Endothelial cell of umbilical vein (primary cell): Measurements from ENCODE around the gene ENPEP. TPM values are rescaled to one million over a fixed set of nuclear protein-coding genes. Genes with fewer than 3 reads are reported as not detected.

Source experiments
- BruUV-seq: library from RNA; stranded (reverse); fragments of 400-500 nt; replicated peaks from 2 replicates; lab custom pipeline; 2021; lab: Mats Ljungman, UMichigan
- CTCF ChIA-PET: fragments of 300-600, 350-600 bp; sonication (Branson Sonifier 250); formaldehyde crosslinking; loops from one replicate; lab custom pipeline; 2021; ENCODE audit warnings: antibody characterized with exemption, inconsistent platforms; lab: Charles Lee
- POLR2A ChIA-PET: fragments of 300-600, 350-600 bp; sonication (Branson Sonifier 250); formaldehyde crosslinking; loops from one replicate; lab custom pipeline; 2021; ENCODE audit warnings: antibody characterized with exemption, inconsistent platforms; lab: Charles Lee
- DNase-seq: peaks from one replicate; pipeline ENCODE4 v3.0.0-alpha.2; 2011; ENCODE audit warnings: low read depth, low spot score
- FAIRE-seq: peaks from 2 replicates; lab custom pipeline; 2011; peaks lifted over from hg19 to GRCh38; lab: Jason Lieb, UNC
- H2AFZ ChIP-seq: 2 replicates; pipeline ENCODE4 v1.6.0; 2012; ENCODE audit warnings: low read depth, low read length, control low read depth, inconsistent platforms
- H3K27ac ChIP-seq: 2 replicates; pipeline ENCODE4 v1.5.1; 2011; ENCODE audit warnings: low read depth, mild to moderate bottlenecking, control low read depth, low read length, moderate library complexity; ENCODE audit not compliant: insufficient read depth
- H3K27me3 ChIP-seq, 2 experiments: 2 replicates each; pipeline versions ENCODE4 v1.6.0 to v1.6.1; 2011; ENCODE audit warnings: low read length in 2 of 2, mixed read lengths in 1 of 2; ENCODE audit not compliant: control insufficient read depth in 2 of 2, insufficient read depth in 2 of 2
- H3K36me3 ChIP-seq, 2 experiments: 2 replicates in 1 of 2; 3 replicates in 1 of 2; pipeline ENCODE4 v1.5.1; 2011; ENCODE audit warnings: low read length in 2 of 2, mild to moderate bottlenecking in 1 of 2, moderate library complexity in 1 of 2; ENCODE audit not compliant: control insufficient read depth in 2 of 2, insufficient read depth in 2 of 2; ENCODE audit errors: extremely low read depth in 1 of 2
- H3K4me1 ChIP-seq: 3 replicates; pipeline ENCODE4 v1.5.1; 2011; ENCODE audit warnings: mild to moderate bottlenecking, low read length; ENCODE audit not compliant: control insufficient read depth, insufficient read depth; ENCODE audit errors: extremely low read depth
- H3K4me2 ChIP-seq: 2 replicates; pipeline ENCODE4 v1.6.1; 2011; ENCODE audit warnings: low read length, control low read depth, mixed read lengths; ENCODE audit not compliant: insufficient read depth
- H3K4me3 ChIP-seq, 3 experiments: fragments of 200-600 bp in 1 of 3; sonication (generic), shearing (Covaris generic) in 1 of 3; replicated peaks in 1 of 3; 2 replicates each; pipeline ENCODE4 v1.5.1; 2011 to 2016; ENCODE audit warnings: control low read depth in 3 of 3, low read length in 3 of 3, mild to moderate bottlenecking in 2 of 3, inconsistent platforms in 1 of 3, low read depth in 1 of 3, moderate library complexity in 1 of 3; ENCODE audit not compliant: insufficient read depth in 1 of 3
- H3K79me2 ChIP-seq: 2 replicates; pipeline ENCODE4 v1.6.0; 2012; ENCODE audit warnings: low read length, inconsistent platforms; ENCODE audit not compliant: control insufficient read depth, insufficient read depth
- H3K9ac ChIP-seq: replicated peaks from 2 replicates; pipeline ENCODE3; 2011; ENCODE audit warnings: low read length, control low read depth; ENCODE audit not compliant: insufficient read depth; ENCODE audit errors: extremely low read depth
- H3K9me1 ChIP-seq: replicated peaks from 3 replicates; pipeline ENCODE4 v1.6.0; 2011; ENCODE audit warnings: mild to moderate bottlenecking, low read length; ENCODE audit not compliant: control insufficient read depth, insufficient read depth; ENCODE audit errors: extremely low read depth
- H3K9me3 ChIP-seq: replicated peaks from 2 replicates; pipeline ENCODE4 v1.5.1; 2012; ENCODE audit warnings: low read length, inconsistent platforms; ENCODE audit not compliant: control insufficient read depth, insufficient read depth
- H4K20me1 ChIP-seq: replicated peaks from 2 replicates; pipeline ENCODE3; 2011; ENCODE audit warnings: mild to moderate bottlenecking, low read length; ENCODE audit not compliant: control insufficient read depth, insufficient read depth; ENCODE audit errors: extremely low read depth
- EZH2 ChIP-seq: IDR thresholded peaks from 2 replicates; pipeline ENCODE4 v1.6.1; 2012; ENCODE audit warnings: borderline replicate concordance, low read depth, mild to moderate bottlenecking, moderate library complexity, low read length, inconsistent platforms; ENCODE audit not compliant: severe bottlenecking
- FOS ChIP-seq: IDR thresholded peaks from 2 replicates; pipeline ENCODE4 v1.6.1; 2011; ENCODE audit warnings: mild to moderate bottlenecking, low read length, moderate library complexity, borderline replicate concordance; ENCODE audit not compliant: insufficient read depth
- GATA2 ChIP-seq: IDR thresholded peaks from 2 replicates; pipeline ENCODE4 v1.7.0; 2011; ENCODE audit warnings: low read depth, mild to moderate bottlenecking, moderate library complexity, mixed read lengths, low read length; ENCODE audit not compliant: insufficient read length, insufficient read depth
- JUN ChIP-seq: IDR thresholded peaks from 2 replicates; pipeline ENCODE4 v1.6.1; 2011; ENCODE audit warnings: borderline replicate concordance, low read depth; ENCODE audit not compliant: insufficient read length, insufficient read depth
- MYC ChIP-seq: IDR thresholded peaks from one replicate; pipeline ENCODE4 v1.6.1; 2011; ENCODE audit warnings: mild to moderate bottlenecking, low read depth, low read length
- POLR2A ChIP-seq: IDR thresholded peaks from 2 replicates; pipeline ENCODE4 v1.6.1; 2012; ENCODE audit warnings: low read depth, mild to moderate bottlenecking, control low read depth, low read length
- POLR2AphosphoS5 ChIP-seq: IDR thresholded peaks from 2 replicates; pipeline ENCODE4 v1.6.1; 2012; ENCODE audit warnings: low read depth, mild to moderate bottlenecking, control low read depth, low read length, moderate library complexity; ENCODE audit not compliant: insufficient read depth
- dilution Hi-C: fragments of 300-500 bp; cut with MboI; formaldehyde crosslinking; loops from one replicate; pipeline ENCODE4 v1.15.0; 2019; ENCODE audit warnings: low sequenced_read_pairs; ENCODE audit not compliant: extremely low pct_ligation_motif_present
- intact Hi-C: fragments of 100-400 bp; cut with micrococcal nuclease; formaldehyde crosslinking; loops from one replicate; pipeline ENCODE4 v1.10.0; 2022
- polyA plus RNA-seq, 4 experiments: library from polyadenylated mRNA; depleted of rRNA in 3 of 4; stranded (reverse) in 3 of 4; unstranded in 1 of 4; fragments of >200 nt; gene quantifications; 2 replicates each; pipeline versions ENCODE4 v1.2.1 to v1.2.3, GENCODE V29; 2011 to 2012; ENCODE audit warnings: missing spikeins in 1 of 4
- total RNA-seq: library from RNA; stranded (reverse); gene quantifications from 2 replicates; pipeline ENCODE4 v1.2.3, GENCODE V29; 2021
- TF ChIP-seq, protein P1 (sequence below): IDR thresholded peaks from 2 replicates; pipeline ENCODE4 v1.6.1; 2011; ENCODE audit not compliant: insufficient read depth, insufficient read length
- TF ChIP-seq, protein P2 (sequence below), 2 donors: IDR thresholded peaks; 1 replicate in 1 of 2; 2 replicates in 1 of 2; pipeline ENCODE4 v1.5.1; 2011; ENCODE audit warnings: low read length in 2 of 2, mild to moderate bottlenecking in 2 of 2, moderate library complexity in 2 of 2, control low read depth in 1 of 2, inconsistent platforms in 1 of 2, low read depth in 1 of 2; ENCODE audit not compliant: insufficient read depth in 1 of 2; ENCODE audit errors: extremely low read depth in 1 of 2

ENPEP gene
- total and polyA plus RNA-seq, 2 donors (not counting 3 experiments of a cell fraction or from before 2014, with no cell fraction given) = not detected

DNA sequence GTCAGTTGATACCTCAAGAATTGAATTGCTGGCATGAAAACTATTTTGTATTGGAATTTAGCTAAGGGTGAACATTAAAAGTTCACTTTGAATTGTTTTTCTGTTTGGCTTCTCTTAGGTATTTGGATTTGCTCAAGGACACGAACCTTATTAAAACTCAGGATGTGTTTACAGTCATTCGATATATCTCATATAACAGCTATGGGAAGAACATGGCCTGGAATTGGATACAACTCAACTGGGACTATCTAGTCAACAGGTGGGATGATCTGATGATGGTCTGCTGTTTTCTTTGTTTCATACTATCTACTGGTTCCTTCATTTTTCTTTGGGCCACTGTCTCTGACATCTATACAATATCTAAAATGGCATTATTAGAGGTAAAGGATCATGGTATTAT, 77.2 kb downstream of the ENPEP start:
- BruUV-seq = no TSS peak
- H3K4me2 ChIP-seq = no peak overlapping the region
- ChIA-PET CTCF (no interaction called here), POLR2A (no interaction called here)
- no peak overlapping the region for H3K4me3 ChIP-seq
- no peaks in the 10 kb centered on the region for H3K79me2 ChIP-seq
- H3K27me3 ChIP-seq = no peaks in the 10 kb centered on the region
- H3K36me3 ChIP-seq = no peaks in the 10 kb centered on the region
- H3K9ac ChIP-seq = no peak overlapping the region
- H3K27ac ChIP-seq = no peak overlapping the region
- TF ChIP-seq JUN (no peak), EZH2 (no peak), POLR2AphosphoS5 (no peak), MYC (no peak), FOS (no peak), GATA2 (no peak), POLR2A (no peak)
- TF ChIP-seq, protein P1, sequence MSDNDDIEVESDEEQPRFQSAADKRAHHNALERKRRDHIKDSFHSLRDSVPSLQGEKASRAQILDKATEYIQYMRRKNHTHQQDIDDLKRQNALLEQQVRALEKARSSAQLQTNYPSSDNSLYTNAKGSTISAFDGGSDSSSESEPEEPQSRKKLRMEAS = no peak
- TF ChIP-seq, protein P2, sequence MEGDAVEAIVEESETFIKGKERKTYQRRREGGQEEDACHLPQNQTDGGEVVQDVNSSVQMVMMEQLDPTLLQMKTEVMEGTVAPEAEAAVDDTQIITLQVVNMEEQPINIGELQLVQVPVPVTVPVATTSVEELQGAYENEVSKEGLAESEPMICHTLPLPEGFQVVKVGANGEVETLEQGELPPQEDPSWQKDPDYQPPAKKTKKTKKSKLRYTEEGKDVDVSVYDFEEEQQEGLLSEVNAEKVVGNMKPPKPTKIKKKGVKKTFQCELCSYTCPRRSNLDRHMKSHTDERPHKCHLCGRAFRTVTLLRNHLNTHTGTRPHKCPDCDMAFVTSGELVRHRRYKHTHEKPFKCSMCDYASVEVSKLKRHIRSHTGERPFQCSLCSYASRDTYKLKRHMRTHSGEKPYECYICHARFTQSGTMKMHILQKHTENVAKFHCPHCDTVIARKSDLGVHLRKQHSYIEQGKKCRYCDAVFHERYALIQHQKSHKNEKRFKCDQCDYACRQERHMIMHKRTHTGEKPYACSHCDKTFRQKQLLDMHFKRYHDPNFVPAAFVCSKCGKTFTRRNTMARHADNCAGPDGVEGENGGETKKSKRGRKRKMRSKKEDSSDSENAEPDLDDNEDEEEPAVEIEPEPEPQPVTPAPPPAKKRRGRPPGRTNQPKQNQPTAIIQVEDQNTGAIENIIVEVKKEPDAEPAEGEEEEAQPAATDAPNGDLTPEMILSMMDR (IDR thresholded peaks at IDR 0.05; ENCODE audit: extremely low read depth in 1 of 2, insufficient read depth in 1 of 2, low read depth in 1 of 2, low read length in 2 of 2) = no peak
- peaks cover 13% of the 10 kb centered on the region for H3K4me1 ChIP-seq
- no peak overlapping the region for H2AFZ ChIP-seq
- dilution Hi-C loops (no loop called here), intact Hi-C loops (no loop called here)
- no peaks in the 10 kb centered on the region for H3K9me1 ChIP-seq
- DNase-seq = no peak
- H3K9me3 ChIP-seq = no peaks in the 10 kb centered on the region
- H4K20me1 ChIP-seq = no peaks in the 10 kb centered on the region
- FAIRE-seq = no peak
